Caki2 (cell line): Measurements from ENCODE around the gene MATK. TPM values are rescaled to one million over a fixed set of nuclear protein-coding genes. Genes with fewer than 3 reads are reported as not detected.
"Not testable (repeated sequence)": the region's sequence is repeated elsewhere in the genome, so short reads cannot be mapped to it uniquely, and the experiment has no call there.

Experiments
- DNase-seq: peaks from one replicate; pipeline ENCODE4 v3.0.0-alpha.2; 2015; ENCODE audit warnings: low read depth
- in situ Hi-C: cut with HindIII; loops from 2 replicates; pipeline ENCODE4 v1.10.0; 2016; ENCODE audit warnings: low sequenced_read_pairs, low pct_unique_long_range_greater_than_20kb, mixed read lengths
- total RNA-seq: library from RNA; depleted of rRNA; stranded (reverse); fragments of >200 nt; shearing (Covaris generic); gene quantifications from 2 replicates; pipeline ENCODE4 v1.2.3, GENCODE V29; 2014; ENCODE audit warnings: low replicate concordance

The MATK gene
- total RNA-seq, 1 experiment from 2014 or later = not detected

DNA sequence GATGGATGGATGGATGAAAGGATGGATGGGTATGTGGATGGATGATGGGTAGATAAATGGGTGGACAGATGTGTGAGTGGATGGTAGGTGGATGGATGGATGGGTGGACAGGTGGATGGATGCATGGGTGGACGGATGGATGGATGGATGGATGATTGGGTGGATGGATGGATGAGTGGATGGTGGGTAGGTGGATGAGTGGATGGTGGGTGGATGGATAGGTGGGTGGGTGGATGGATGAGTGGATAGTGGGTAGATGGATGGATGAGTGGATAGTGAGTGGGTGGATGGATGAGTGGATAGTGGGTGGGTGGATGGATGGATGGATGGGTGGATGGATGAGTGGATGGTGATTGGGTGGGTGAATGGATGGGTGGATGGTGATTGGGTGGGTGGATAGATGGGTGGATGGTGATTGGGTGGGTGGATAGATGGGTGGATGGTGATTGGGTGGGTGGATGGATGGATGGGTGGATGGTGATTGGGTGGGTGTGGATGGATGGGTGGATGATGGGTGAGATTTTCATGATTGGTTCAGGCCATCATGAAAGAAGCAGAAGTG is 9.6 kb downstream of the MATK start:
- in situ Hi-C loops = no loop called here
- no peak for DNase-seq

DNA sequence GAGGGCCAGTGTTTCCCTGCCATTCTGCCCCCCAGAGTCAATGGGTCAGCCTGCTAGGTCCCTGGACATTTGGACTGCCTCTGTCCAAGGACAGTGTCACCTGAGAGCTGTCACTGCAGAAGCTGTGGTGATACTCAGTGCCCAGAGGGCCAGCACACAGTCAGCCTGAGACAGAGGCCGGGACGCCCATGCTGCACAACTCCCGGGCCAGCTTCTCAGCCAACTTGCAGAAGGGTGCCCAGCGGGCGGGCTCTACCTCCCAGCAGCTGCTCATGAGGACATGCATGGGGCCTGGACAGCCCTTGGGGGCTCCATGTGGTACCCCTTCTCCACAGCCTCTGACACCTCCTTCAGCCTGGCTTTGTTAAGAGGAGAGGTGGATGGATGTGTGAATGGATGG is 10.3 kb downstream of the MATK start:
- in situ Hi-C loops = no loop called here
- DNase-seq = no peak

- no peak for DNase-seq
Measured at GRCh38 chr19:3775374-3775711, 10.8 kb downstream of the MATK start.

GRCh38 chr19:3774621-3775373 is 11.4 kb downstream of the MATK start:
- no peak for DNase-seq
- in situ Hi-C loops = no loop called here

More at GRCh38 chr19:3775374-3775711, 10.8 kb downstream of the MATK start:
- in situ Hi-C loops = no loop called here

- no peak for DNase-seq
- in situ Hi-C loops = no loop called here
Measured at GRCh38 chr19:3773814-3774515, 12.2 kb downstream of the MATK start.

DNA sequence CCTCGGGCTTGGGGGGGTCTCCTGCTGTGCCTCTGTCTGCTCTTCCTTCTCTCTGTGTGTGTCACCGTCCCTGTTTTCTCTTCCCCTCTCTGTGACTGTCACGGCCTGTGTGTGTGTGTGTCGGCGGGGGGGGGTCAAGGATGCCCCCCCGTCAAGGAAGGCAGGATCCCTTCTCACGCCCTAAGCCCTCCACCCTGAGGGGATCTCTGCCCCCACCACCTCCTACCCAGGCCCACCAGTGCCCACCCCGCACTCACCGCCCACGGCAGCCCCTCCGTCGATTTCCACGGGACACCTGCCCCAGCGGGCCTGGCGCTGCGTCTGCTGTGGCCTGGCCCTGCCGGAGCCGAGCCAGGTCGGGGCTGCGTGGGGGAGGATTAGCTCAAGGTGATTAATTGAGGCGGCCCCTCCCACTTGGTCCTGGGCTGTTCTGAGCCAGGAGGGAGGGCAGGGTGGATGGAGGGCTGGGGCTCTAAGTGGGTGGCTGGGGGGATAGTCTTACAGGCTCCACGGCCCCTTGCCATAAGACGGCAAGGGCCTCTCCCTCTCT is 14.2 kb downstream of the MATK start, which contains the start of gene RAX2:
RAX2 (minus strand) TSS at position 323 of the 550 bp plus-strand sequence. CDS start 486 bp downstream, outside the sequence.
- no peak for DNase-seq
- in situ Hi-C loops = no loop called here

GRCh38 chr19:3771000-3771905 is 14.9 kb downstream of the MATK start:
- in situ Hi-C loops = no loop called here
- DNase-seq = no peak

DNA sequence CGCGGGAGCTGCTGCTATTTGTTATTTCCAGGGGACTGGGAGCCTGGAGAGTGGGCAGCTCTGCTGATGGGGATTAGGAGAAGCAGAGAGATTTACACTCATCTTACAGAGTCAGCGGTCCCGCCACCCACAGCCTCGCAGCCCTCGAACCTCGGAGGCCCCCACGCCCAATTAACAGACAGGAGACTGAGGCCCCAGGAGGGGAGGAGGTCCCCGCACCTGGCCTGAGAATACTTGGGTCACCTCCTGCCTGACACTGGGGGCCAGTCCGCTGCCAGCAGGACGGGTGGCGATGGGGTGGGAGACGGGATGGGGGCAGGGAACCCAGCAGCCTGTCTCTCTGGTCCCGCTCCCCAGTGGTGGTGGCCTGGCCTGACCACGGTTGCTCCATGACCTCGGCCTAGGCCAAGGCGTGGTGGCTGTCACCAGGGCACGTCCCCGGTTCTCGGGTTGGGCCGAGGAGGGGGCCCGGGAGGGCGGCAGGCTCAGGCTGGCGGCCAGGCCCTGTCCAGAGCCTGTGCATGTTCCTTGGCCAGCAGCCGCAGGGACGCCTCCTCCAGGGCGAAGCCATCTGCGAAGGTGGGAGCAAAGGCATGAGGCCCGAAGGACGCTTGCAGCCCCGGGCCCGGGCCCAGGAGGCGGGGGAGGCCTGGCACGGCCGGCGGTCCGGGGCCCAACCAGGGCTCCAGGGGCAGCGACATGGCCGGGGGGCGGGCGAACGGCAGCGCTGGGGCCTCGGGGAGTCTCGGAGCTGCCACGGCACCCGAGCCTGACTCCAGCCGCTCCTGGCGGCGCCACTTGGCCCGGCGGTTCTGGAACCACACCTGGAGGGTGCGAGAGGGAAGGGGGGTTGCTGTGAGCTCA is 15.8 kb downstream of the MATK start:
- DNase-seq = no peak
- in situ Hi-C loops = no loop called here

- no peak for DNase-seq
- in situ Hi-C loops = no loop called here
Measured at GRCh38 chr19:3769494-3769893, 16.7 kb downstream of the MATK start.

- no peak for DNase-seq
- in situ Hi-C loops = no loop called here
Measured at GRCh38 chr19:3768748-3769099, 17.5 kb downstream of the MATK start.

DNA sequence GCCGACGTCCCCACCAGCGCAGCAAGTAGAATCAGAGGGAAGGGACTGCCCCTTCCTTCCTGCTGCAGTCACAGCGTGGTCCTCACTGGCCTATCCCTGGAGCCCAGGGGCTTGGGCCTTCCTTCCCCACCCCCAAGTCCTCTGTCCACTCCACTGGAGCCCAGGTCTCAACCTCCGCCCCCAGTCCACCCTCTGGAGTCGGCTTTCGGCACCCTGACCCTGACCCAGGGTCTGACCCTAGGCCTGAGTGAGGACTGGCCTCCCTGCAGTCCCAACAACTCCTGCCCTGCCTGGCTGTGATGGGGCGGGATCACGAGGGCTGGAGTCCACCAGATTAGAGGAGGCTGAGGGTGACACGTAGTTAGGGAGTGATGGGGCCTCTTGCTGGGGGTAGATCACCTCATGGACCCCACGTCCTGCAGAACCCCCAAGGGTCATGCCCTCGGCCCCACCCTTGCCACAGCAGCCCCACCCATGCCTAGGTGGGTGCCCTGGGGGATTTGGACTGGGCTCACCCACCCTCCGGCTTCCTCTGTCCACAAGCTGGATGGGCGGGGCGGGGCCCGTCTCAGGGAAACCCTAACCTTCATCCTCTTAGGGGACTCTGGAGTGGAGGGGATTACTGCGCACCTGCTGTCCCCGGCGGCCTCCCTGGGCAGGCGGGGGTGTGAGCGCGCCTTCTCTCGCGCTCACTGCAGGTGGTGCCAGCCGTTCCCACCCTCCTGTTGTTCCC is 18.0 kb downstream of the MATK start:
- in situ Hi-C loops = no loop called here
- DNase-seq = no peak

GRCh38 chr19:3767050-3767449 is 19.1 kb downstream of the MATK start:
- in situ Hi-C loops = no loop called here
- DNase-seq = no peak

GRCh38 chr19:3766520-3766919 is 19.7 kb downstream of the MATK start:
- in situ Hi-C loops = no loop called here
- no peak for DNase-seq

- DNase-seq, in situ Hi-C loops: not testable (repeated sequence)
Measured at GRCh38 chr19:3765757-3766156, 20.4 kb downstream of the MATK start.

DNA sequence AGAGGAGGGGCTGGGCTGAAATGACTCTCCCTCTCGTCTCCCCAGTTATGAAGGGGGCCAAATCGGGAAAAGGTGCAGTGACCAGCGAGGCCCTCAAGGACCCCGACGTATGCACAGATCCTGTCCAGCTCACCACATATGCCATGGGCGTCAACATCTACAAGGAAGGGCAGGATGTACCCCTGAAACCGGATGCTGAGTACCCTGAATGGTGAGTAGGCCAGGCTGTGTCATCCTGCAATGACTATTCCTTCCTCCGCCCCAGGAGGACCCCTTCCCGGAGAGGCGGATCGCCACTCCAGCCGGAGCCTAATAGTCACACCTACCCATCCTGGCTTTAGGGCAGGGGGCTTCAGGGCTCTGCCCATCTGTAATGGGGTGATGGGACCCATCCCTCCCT is 21.1 kb downstream of the MATK start:
- in situ Hi-C loops = no loop called here
- no peak for DNase-seq

GRCh38 chr19:3762501-3763459 is 23.4 kb downstream of the MATK start, which contains the start of gene MRPL54:
TSS of gene MRPL54 (plus strand) at chr19:3762682. CDS start at chr19:3762701, 19 bp downstream.
- in situ Hi-C loops = no loop called here
- DNase-seq = peak; percentile 95
